IPS-20b (cell line): ENCODE results near the gene SCARB1.

Experiments
- H3K27ac ChIP-seq: one replicate; pipeline ENCODE4 v1.5.1; 2013; ENCODE audit warnings: low read length
- H3K27me3 ChIP-seq: 2 replicates; pipeline ENCODE4 v1.6.1; 2013; ENCODE audit warnings: mild to moderate bottlenecking, low read length, inconsistent platforms; ENCODE audit not compliant: insufficient read depth
- H3K36me3 ChIP-seq: 2 replicates; pipeline ENCODE4 v1.6.1; 2013; ENCODE audit warnings: low read depth, mild to moderate bottlenecking, inconsistent platforms, low read length, moderate library complexity; ENCODE audit not compliant: insufficient read depth
- H3K4me1 ChIP-seq: 2 replicates; pipeline ENCODE4 v1.6.1; 2013; ENCODE audit warnings: mild to moderate bottlenecking, control low read depth, inconsistent platforms, low read length, moderate library complexity; ENCODE audit not compliant: insufficient read depth
- H3K4me3 ChIP-seq: 2 replicates; pipeline ENCODE4 v1.5.1; 2013; ENCODE audit warnings: mild to moderate bottlenecking, low read length, inconsistent platforms
- H3K9ac ChIP-seq: 2 replicates; pipeline ENCODE4 v1.6.1; 2013; ENCODE audit warnings: low read depth, mild to moderate bottlenecking, inconsistent platforms, low read length, moderate library complexity
- H3K9me3 ChIP-seq: 2 replicates; pipeline ENCODE4 v1.6.1; 2013; ENCODE audit warnings: mild to moderate bottlenecking, low read depth, low read length, inconsistent platforms; ENCODE audit not compliant: insufficient read depth

Gene SCARB1

DNA sequence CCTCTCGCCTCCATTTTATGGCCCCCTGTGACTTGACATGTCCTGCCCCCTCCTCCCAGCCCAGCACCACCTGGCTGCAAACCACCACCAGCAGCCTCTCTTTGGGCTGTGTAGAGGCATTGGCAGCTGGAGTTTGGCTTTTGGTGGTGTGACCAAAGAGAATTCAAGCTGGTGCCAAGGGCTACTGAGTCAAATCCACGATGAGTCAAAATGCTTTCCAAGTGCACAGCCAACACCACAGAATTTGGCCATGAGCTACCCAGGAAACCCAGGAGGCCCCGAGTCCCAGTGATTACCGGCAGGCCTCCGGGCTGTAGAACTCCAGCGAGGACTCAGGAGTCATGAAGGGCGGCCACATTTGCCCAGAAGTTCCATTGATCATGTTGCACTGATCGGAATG is 53.8 kb downstream of the SCARB1 start:
- no peak overlapping the region for H3K27ac ChIP-seq
- H3K9me3 ChIP-seq, result no peaks in the 10 kb centered on the region
- peaks cover 32% of the 10 kb centered on the region for H3K36me3 ChIP-seq
- no peak overlapping the region; the same call in 1 of the 2 replicates for H3K9ac ChIP-seq
- no peak overlapping the region for H3K4me3 ChIP-seq
- H3K4me1 ChIP-seq, result no peaks in the 10 kb centered on the region; the same call in 1 of the 2 replicates
- H3K27me3 ChIP-seq, result no peaks in the 10 kb centered on the region

DNA sequence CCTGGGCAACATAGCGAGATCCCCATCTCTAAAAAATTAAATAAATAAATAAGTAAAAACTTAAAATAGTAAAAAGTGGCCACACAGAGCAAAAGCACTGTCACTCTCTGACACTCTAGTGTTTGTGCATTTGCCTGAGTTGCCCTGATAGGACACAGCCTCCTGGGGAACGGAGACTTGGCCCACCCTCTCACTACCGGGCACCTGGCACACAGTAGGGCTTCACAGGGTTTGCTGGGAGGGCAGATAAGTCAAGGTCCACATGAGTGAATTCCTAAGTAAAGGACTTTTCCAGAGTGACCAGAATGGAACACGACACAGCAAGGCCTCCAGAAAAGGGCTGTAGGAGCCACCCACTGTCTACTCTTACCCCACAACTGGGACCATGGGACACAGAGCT is 54.3 kb downstream of the SCARB1 start:
- Histone ChIP-seq H3K27ac (no peak overlapping the region), H3K27me3 (no peaks in the 10 kb centered on the region), H3K36me3 (peaks cover 33% of the 10 kb centered on the region), H3K4me1 (no peaks in the 10 kb centered on the region; the same call in 1 of the 2 replicates), H3K9me3 (no peaks in the 10 kb centered on the region), H3K9ac (no peak overlapping the region), H3K4me3 (no peak overlapping the region)

DNA sequence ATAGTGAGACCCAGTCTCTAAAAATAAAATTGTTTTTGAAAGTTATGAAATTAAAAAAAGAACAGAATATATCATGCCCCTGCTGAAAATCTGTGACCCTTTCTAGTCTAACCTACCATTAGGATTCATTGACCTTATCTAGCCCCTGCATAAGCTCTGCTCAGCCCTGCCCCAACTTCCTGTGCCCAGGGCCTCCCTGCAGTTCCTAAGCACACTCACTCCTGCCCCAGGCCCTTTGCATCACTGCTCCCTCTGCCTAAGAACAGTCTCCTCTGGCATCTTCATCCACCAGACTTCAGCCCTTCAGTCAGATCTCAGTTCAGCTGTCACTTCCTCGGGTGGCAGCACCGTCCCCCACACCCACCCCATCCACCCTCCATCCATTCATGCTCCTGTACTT is 55.4 kb downstream of the SCARB1 start:
- Histone ChIP-seq H3K27me3 (no peaks in the 10 kb centered on the region), H3K4me1 (no peaks in the 10 kb centered on the region; the same call in 1 of the 2 replicates), H3K9ac (no peak overlapping the region), H3K4me3 (no peak overlapping the region), H3K9me3 (no peaks in the 10 kb centered on the region), H3K36me3 (peaks cover 24% of the 10 kb centered on the region), H3K27ac (no peak overlapping the region)

DNA sequence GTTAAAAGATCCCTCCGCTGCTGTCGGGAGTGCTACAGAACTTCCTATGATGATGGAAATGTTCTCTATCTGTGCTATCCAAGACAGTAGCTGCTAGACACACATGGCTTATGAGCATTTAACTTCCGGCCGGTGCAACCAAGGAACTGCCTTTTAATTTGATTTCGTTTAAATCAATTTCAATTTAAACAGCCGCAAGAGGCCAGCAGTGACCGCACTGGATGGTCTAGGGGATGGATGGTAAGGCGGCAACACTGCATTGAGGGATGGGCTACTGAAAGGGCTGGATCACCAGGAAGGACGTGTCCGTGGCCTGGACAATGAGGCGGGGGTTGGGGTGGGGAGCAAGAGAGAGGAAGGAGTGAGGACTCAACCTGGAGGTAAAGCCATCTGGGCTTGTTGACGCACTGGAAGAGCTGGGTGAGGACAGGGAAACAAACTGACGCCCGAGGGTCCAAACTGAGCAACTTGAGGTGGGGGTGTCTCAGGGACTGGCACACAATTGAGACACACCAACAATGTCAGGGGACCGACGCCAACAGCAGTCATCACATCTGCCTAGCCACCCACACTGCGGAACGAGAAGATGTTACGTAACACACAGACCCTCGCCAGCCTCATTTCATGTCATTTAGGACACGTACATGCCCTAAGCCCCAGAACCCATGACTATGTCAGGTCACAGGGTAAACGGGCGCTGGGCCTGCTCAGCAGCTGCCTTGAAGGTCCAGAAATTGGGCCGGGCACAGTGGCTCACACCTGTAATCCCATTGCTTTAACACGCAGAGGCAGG is 57.6 kb downstream of the SCARB1 start:
- no peak overlapping the region for H3K27ac ChIP-seq
- H3K36me3 ChIP-seq, result peaks cover 15% of the 10 kb centered on the region; the same call in 1 of the 2 replicates
- no peaks in the 10 kb centered on the region for H3K9me3 ChIP-seq
- no peaks in the 10 kb centered on the region; the same call in 1 of the 2 replicates for H3K4me1 ChIP-seq
- H3K4me3 ChIP-seq, result no peak overlapping the region
- no peak overlapping the region for H3K9ac ChIP-seq
- no peaks in the 10 kb centered on the region for H3K27me3 ChIP-seq

DNA sequence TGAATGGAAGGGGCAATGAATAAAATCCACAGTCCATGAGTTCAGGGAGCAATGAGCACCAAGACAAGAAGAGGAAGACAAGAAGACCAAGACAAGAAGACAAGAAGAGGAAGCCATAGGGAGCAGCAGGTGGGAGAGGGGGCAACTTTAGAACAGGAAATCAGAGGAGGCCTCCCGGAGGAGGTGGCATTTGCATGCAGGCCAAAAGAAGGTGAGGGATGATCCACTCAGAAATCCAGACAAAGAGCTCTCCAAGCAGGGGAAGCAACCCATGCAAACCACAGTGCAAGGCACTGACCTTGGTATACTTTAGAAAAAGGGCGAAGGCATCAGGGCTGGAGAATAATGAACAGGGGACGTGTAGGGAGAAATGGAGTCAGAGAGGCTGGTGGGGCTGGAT is 58.6 kb downstream of the SCARB1 start:
- peaks cover 11% of the 10 kb centered on the region; the same call in 1 of the 2 replicates for H3K36me3 ChIP-seq
- no peak overlapping the region for H3K4me3 ChIP-seq
- no peaks in the 10 kb centered on the region for H3K4me1 ChIP-seq
- no peak overlapping the region for H3K27ac ChIP-seq
- no peaks in the 10 kb centered on the region for H3K27me3 ChIP-seq
- no peaks in the 10 kb centered on the region for H3K9me3 ChIP-seq
- no peak overlapping the region for H3K9ac ChIP-seq

- Histone ChIP-seq H3K27ac (no peak overlapping the region), H3K4me1 (no peaks in the 10 kb centered on the region), H3K36me3 (peaks cover 17% of the 10 kb centered on the region; the same call in 1 of the 2 replicates), H3K27me3 (no peaks in the 10 kb centered on the region), H3K9me3 (no peaks in the 10 kb centered on the region), H3K9ac (0 out of 2 replicates have a peak overlapping the region, but pooled peaks have one; percentile 37), H3K4me3 (no peak overlapping the region)
These were observed 59.5 kb downstream of the SCARB1 start for GRCh38 chr12:124804011-124804621.

DNA sequence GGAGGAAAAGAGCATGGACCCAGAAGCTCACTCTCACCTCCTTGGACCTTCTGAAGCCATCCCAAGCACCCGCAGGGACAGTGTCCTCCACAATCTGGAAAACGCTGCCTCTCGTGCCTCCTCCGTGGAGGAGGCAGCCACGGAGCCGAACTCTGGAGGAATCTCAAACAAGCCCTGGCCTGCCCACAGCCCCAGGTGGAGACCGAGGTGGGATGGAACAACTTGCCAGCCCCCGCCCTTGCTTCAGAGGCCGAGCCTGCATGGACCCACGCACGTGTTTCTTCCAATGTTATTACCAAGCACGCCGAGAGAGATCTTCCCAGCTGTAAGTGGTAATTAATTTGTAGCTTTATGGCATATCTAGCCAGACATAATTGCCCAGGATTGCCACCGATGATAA is 61.3 kb downstream of the SCARB1 start:
- Histone ChIP-seq H3K4me1 (peaks cover 1% of the 10 kb centered on the region; the same call in 1 of the 2 replicates), H3K36me3 (peaks cover 21% of the 10 kb centered on the region; the same call in 1 of the 2 replicates)

DNA sequence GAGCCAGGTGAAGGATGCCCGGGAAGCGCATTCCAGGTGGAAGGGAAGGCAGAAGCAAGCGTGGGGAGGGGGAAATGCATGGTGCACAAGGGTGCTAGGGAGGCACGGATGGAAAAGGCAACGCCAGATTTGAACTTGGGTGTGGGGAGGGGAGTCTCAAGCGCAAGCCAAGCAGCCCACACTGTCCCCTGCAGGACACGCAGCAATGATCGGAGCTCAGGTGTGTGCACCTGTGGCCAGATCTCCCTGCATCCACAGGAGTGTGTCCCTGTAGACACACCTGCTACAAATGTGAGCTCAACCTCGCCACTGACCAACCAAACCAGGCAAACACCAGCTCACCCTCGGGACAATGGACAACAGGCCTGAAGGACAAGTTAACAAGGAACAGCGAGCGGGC is 63.2 kb downstream of the SCARB1 start:
- Histone ChIP-seq H3K36me3 (peaks cover 17% of the 10 kb centered on the region; the same call in 1 of the 2 replicates), H3K27me3 (no peaks in the 10 kb centered on the region), H3K27ac (no peak overlapping the region), H3K4me1 (peaks cover 7% of the 10 kb centered on the region; the same call in 1 of the 2 replicates), H3K9me3 (no peaks in the 10 kb centered on the region), H3K4me3 (no peak overlapping the region), H3K9ac (no peak overlapping the region)

More for the DNA sequence above, 61.3 kb downstream of the SCARB1 start:
- no peaks in the 10 kb centered on the region for H3K27me3 ChIP-seq
- H3K9me3 ChIP-seq, result no peaks in the 10 kb centered on the region
- H3K9ac ChIP-seq, result no peak overlapping the region
- H3K27ac ChIP-seq, result no peak overlapping the region
- no peak overlapping the region for H3K4me3 ChIP-seq

GRCh38 chr12:124797321-124797720 is 66.3 kb downstream of the SCARB1 start:
- Histone ChIP-seq H3K4me1 (peaks cover 10% of the 10 kb centered on the region; the same call in 1 of the 2 replicates), H3K9ac (peak overlapping the region; percentile 22; the same call in 1 of the 2 replicates), H3K9me3 (no peaks in the 10 kb centered on the region), H3K27me3 (no peaks in the 10 kb centered on the region), H3K36me3 (peaks cover 19% of the 10 kb centered on the region), H3K27ac (peak overlapping the region; percentile 25), H3K4me3 (no peak overlapping the region)

GRCh38 chr12:124796303-124796960 is 67.2 kb downstream of the SCARB1 start:
- peaks cover 10% of the 10 kb centered on the region; the same call in 1 of the 2 replicates for H3K4me1 ChIP-seq
- peaks cover 19% of the 10 kb centered on the region for H3K36me3 ChIP-seq
- no peaks in the 10 kb centered on the region for H3K27me3 ChIP-seq
- no peaks in the 10 kb centered on the region for H3K9me3 ChIP-seq
- no peak overlapping the region for H3K9ac ChIP-seq
- H3K27ac ChIP-seq, result no peak overlapping the region
- H3K4me3 ChIP-seq, result no peak overlapping the region

GRCh38 chr12:124795081-124795948 is 68.3 kb downstream of the SCARB1 start:
- Histone ChIP-seq H3K9ac (no peak overlapping the region), H3K36me3 (peaks cover 25% of the 10 kb centered on the region)

More at GRCh38 chr12:124795081-124795948, 68.3 kb downstream of the SCARB1 start:
- peaks cover 10% of the 10 kb centered on the region; the same call in 1 of the 2 replicates for H3K4me1 ChIP-seq
- H3K9me3 ChIP-seq, result no peaks in the 10 kb centered on the region
- H3K4me3 ChIP-seq, result no peak overlapping the region
- no peaks in the 10 kb centered on the region for H3K27me3 ChIP-seq
- H3K27ac ChIP-seq, result no peak overlapping the region
